MM.1S (cell line): ENCODE results near the gene RABGAP1L.

Experiments
- CTCF ChIP-seq: fragments of 300-600 bp; sonication (generic); IDR thresholded peaks from 2 replicates; pipeline ENCODE4 v1.5.1; 2016; ENCODE audit warnings: antibody characterized with exemption, low read length, mixed read lengths
- EZH2 ChIP-seq: fragments of 300-600 bp; sonication (generic); optimal IDR thresholded peaks from 2 replicates; pipeline ENCODE3; 2017; ENCODE audit warnings: low read depth, mild to moderate bottlenecking, antibody characterized with exemption, low read length, mixed read lengths
- EZH2phosphoT487 ChIP-seq: fragments of 300-600 bp; sonication (generic); IDR thresholded peaks from 2 replicates; pipeline ENCODE4 v1.6.1; 2018; ENCODE audit warnings: antibody characterized with exemption, low read length

DNA sequence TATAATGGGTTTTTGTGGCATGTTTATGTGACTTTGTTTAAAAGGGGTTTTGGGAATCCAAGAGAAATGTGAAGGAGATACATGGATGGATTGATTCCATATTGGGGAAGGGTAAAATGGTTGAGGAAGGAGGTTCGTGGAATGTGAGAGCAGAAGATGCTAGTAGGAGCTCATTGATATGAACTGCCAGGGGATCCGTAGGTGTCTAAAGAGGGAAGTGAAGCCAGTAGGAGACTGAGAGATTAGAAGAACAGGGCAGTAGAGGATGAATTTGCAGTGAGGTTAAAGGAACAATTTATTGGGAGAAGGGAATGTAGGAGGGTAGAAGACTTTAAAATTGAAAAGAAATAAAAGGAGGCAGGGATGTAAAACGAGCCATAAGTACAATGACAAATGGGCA lies 541.0 kb downstream of the RABGAP1L start:
- TF ChIP-seq CTCF (no peak), EZH2 (no peak), EZH2phosphoT487 (no peak)
